NCI-H446 (cell line): Measurements from ENCODE around the gene UGDH.
"Not testable (repeated sequence)": the region's sequence is repeated elsewhere in the genome, so short reads cannot be mapped to it uniquely, and the experiment has no call there.

Experiments
- DNase-seq, 2 experiments: peaks; one replicate each; lab custom pipeline; 2025; lab: John Stamatoyannopoulos, UW

Gene UGDH

GRCh38 chr4:39527296-39528060 is at the start of gene UGDH:
Gene UGDH (minus strand): TSS chr4:39527439. CDS start chr4:39521512, 5,927 bp downstream.
- peak; percentile 87 to 95 for DNase-seq

- DNase-seq: no peak
Measured at GRCh38 chr4:39574946-39575345, 47.7 kb upstream of the UGDH start.

- DNase-seq: no peak
Measured at GRCh38 chr4:39571504-39571903, 44.3 kb upstream of the UGDH start.

- DNase-seq: no peak
Measured at GRCh38 chr4:39571054-39571453, 43.8 kb upstream of the UGDH start.

GRCh38 chr4:39569209-39569608 is 42.0 kb upstream of the UGDH start:
- no peak for DNase-seq

GRCh38 chr4:39568805-39569204 is 41.6 kb upstream of the UGDH start:
- no peak for DNase-seq

- DNase-seq: no peak
Measured at GRCh38 chr4:39565878-39566600, 38.8 kb upstream of the UGDH start.

- no peak for DNase-seq
Measured at GRCh38 chr4:39563346-39563847, 36.2 kb upstream of the UGDH start.

- no peak for DNase-seq
Measured at GRCh38 chr4:39562792-39563191, 35.6 kb upstream of the UGDH start.

GRCh38 chr4:39559626-39560025 is 32.4 kb upstream of the UGDH start:
- DNase-seq: no peak

GRCh38 chr4:39555472-39555871 is 28.2 kb upstream of the UGDH start:
- DNase-seq: no peak

GRCh38 chr4:39548425-39549067 is 21.3 kb upstream of the UGDH start:
- no peak for DNase-seq

GRCh38 chr4:39544580-39545315 is 17.5 kb upstream of the UGDH start:
- DNase-seq: no peak

- not testable (repeated sequence) for DNase-seq
Measured at GRCh38 chr4:39544080-39544479, 16.8 kb upstream of the UGDH start.

GRCh38 chr4:39543034-39543433 is 15.8 kb upstream of the UGDH start:
- no peak for DNase-seq

- no peak for DNase-seq
Measured at GRCh38 chr4:39542611-39543012, 15.4 kb upstream of the UGDH start.

- DNase-seq: no peak
Measured at GRCh38 chr4:39541987-39542610, 14.9 kb upstream of the UGDH start.

GRCh38 chr4:39539089-39539611 is 11.9 kb upstream of the UGDH start:
- no peak for DNase-seq

- no peak for DNase-seq
Measured at GRCh38 chr4:39533541-39533940, 6.3 kb upstream of the UGDH start.

GRCh38 chr4:39532237-39532636 is 5.0 kb upstream of the UGDH start:
- DNase-seq: not testable (repeated sequence)

GRCh38 chr4:39530682-39531081 is 3.4 kb upstream of the UGDH start:
- DNase-seq: no peak
